Articular chondrocyte of knee joint (primary cell): ENCODE results near the gene ARFGEF2. TPM values are rescaled to one million over a fixed set of nuclear protein-coding genes. Genes with fewer than 3 reads are reported as not detected.

Experiments used
- small RNA-seq: library from RNA; depleted of rRNA; stranded (forward); fragments of <200 nt; gene quantifications from one replicate; pipeline ENCODE3, GENCODE V24; 2012
- total RNA-seq: library from RNA; depleted of rRNA; stranded (reverse); fragments of >200 nt; gene quantifications from 2 replicates; pipeline ENCODE4 v1.2.3, GENCODE V29; 2012

The ARFGEF2 gene
- total RNA-seq: 46.5 and 46.6 TPM in 2 replicates

GRCh38 chr20:48921168-48921882 lies at the start of gene ARFGEF2:
Gene ARFGEF2, plus strand, starts transcription at chr20:48921711. Its CDS starts 179 bp downstream, at chr20:48921890.

GRCh38 chr20:49046087-49046900 lies 124.8 kb downstream of the ARFGEF2 start, which contains the start of gene CSE1L:
Gene CSE1L, plus strand, starts transcription at chr20:49046312. Its CDS starts 12,152 bp downstream, at chr20:49058464.

Small RNA genes within 50 kb of the gene (small RNA-seq; reads per million reads assigned to genes)
- gene SNAP23P1: not detected

Other genes with a start within 250 kb of the ARFGEF2 start
- gene PREX1, start 93.7 kb upstream of the ARFGEF2 start, total RNA-seq: 3.8 and 10.9 TPM in 2 replicates
- gene CSE1L, start 124.6 kb downstream of the ARFGEF2 start, total RNA-seq: 73.8 and 85.2 TPM in 2 replicates